ENCODE measurements around the gene TICRR.

GRCh38 chr15:89670971-89671560 lies 95.8 kb downstream of the TICRR start:
- TF ChIP-seq POLR2A (IDR thresholded peaks at IDR 0.05) (no peak), CTCF (IDR thresholded peaks at IDR 0.05 in 4 of 5, conservative IDR thresholded peaks at IDR 0.05 in 1 of 5) (no peak)
